Activated effector memory CD4-positive, alpha-beta T cell treated with Interleukin-2 at 50 U/mL for 16 hours (primary cell): Measurements from ENCODE around the gene NAB2.
"Not testable (repeated sequence)": the region's sequence is repeated elsewhere in the genome, so short reads cannot be mapped to it uniquely, and the experiment has no call there.

Source experiments
- DNase-seq: peaks from one replicate; pipeline ENCODE4 v3.0.0-alpha.2; 2020

The NAB2 gene, protein sequence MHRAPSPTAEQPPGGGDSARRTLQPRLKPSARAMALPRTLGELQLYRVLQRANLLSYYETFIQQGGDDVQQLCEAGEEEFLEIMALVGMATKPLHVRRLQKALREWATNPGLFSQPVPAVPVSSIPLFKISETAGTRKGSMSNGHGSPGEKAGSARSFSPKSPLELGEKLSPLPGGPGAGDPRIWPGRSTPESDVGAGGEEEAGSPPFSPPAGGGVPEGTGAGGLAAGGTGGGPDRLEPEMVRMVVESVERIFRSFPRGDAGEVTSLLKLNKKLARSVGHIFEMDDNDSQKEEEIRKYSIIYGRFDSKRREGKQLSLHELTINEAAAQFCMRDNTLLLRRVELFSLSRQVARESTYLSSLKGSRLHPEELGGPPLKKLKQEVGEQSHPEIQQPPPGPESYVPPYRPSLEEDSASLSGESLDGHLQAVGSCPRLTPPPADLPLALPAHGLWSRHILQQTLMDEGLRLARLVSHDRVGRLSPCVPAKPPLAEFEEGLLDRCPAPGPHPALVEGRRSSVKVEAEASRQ

GRCh38 chr12:57088354-57089270, at the start of gene NAB2:
Gene NAB2, plus strand, starts transcription at chr12:57089114. Its CDS starts 158 bp downstream, at chr12:57089272.
- peak; percentile 93 for DNase-seq

DNA sequence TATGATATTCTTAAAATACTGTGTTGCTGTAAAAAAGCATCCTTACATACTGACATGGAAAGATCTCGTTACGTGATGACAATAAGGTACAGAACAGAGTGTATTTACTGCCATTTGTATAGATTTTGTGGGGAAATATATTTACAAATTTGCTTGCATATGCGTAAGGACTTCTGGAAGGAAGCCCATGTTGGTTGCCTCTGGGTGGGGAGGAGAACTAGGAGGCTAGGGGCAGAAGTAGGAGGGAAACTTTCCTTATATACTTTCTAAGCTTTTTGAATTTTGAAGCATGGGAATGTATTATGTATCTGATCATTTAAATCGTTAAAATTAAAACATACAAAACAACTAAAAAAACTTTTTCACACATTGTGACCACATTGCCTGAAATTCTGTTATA, 48.7 kb upstream of the NAB2 start:
- DNase-seq = no peak

DNA sequence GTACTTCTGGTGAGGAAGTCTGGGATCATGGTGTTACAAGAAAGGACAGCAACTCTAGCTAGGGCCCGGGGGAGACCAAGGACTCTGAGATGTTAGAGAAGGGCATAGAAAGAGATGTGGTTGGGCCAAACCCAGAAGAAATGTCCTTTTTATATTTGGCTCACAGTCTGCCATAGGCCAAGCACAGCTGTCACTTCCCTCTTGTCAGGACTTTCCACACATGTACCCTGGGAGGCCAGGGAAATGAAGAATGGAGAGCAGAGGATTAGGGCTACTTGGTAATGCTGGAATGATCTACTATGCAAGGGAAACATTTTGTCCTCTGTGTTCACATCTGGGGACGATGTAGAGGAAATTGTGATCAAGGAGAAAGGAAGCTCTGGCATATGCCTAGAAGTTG, 48.2 kb upstream of the NAB2 start:
- no peak for DNase-seq

DNA sequence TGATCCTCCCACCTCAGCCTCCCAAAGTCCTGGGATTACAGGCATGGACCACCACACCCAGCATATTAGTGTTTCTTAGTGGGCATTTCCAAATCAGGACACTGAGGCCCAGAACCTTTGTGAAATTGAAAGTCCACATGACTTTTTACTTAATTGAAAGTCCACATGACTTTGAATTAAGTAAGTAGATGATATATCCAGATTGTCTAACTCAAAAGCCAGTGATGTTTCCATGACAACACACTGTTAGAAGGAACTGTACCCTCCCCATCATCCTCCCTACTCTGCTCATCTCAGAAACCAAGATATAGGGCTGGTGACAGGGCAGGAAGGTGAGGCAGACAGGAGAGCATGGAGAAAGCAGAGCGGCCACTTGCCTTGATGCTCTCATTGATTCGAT, 46.2 kb upstream of the NAB2 start:
- DNase-seq = no peak

GRCh38 chr12:57044468-57044867, 44.4 kb upstream of the NAB2 start:
- no peak for DNase-seq

DNA sequence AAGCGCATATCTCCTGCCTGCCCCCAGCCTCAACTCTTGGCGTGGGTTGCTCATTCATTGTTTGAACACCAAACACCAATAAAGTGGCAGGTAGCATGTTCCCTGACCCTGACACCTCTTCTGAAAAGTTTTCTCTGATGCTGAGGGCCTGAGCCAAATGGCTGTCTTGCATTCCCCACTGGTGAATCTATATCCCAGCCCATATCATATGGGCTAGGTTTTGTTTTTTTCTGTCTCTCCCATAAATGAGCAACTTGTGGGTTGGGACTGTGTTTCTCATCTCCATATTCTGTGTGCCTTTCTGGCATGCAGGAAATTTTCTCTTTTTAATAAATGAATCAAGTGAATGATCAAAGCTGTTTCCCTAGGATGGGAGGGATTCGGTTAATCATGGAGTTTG, 44.0 kb upstream of the NAB2 start:
- DNase-seq = no peak

DNA sequence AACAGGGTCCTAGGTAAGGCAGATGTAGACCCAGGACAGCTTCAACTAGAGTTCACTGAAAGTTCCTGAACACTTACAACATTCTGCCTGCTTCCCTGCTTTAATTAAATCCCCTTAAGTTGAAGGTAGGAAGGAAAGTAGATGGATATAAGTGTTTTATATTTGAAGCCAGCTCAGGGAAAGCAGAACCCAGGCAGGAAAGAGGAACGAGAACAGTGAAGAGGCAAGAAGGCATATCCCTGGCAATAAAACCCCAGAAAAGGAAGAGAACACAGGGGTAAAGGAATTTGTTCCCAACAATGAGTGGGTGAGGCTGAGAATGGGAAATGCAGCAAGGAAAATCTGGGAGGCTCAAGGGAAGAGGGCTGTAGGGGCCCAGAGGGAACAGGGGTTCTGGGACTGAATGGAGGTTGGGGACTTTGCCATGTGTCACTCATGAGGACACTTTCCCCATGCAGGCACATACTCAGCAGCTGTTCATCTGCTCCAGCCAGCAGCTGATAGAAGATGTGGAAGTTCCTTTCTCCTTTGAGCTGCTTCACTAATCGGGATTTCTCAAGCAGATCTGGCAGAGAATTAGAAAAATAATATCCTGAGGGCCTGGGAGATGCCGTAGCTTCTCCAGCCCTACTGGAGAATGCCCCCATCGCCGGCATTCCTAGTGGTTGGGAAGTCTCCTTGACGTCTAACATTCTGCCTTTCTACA, 42.7 kb upstream of the NAB2 start:
- DNase-seq = no peak

- peak; percentile 7 for DNase-seq
Measured at GRCh38 chr12:57046947-57047890, 41.7 kb upstream of the NAB2 start.

GRCh38 chr12:57047981-57048380, 40.9 kb upstream of the NAB2 start:
- DNase-seq = no peak

DNA sequence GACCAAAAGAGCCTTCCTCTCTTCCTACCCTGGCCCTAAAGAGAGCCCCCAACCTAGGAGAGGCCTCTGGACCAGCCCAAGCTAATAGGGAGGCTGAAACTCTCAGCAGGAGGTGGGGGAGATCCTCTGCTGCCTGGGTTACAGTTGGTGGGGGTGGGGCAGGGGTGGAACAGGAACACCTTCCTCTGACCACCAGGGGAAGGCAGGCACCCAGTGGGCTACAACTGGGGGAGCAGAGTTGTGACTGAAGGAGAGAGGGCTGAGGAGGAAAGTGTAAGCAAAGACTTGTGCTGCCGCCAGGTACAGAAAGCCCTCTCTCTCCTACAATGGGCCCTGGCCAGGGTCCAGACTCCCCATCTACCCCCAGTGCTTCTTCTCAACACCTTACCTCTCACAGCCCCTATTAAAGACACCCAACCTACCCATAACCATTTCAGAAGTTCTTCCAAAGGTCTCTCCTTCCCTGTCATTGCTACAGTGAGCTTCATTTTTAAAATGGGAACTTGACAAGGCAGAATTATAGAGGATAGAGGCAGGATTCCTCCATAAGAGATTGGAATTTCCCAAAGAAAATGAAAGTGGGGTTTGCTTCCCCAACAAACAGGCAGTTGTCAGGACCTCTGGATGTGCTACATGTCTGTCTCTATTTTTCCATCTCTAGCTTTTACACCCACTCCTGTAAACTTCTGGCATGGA, 40.3 kb upstream of the NAB2 start:
- DNase-seq = no peak

GRCh38 chr12:57049119-57049446, 39.8 kb upstream of the NAB2 start:
- DNase-seq = no peak

DNA sequence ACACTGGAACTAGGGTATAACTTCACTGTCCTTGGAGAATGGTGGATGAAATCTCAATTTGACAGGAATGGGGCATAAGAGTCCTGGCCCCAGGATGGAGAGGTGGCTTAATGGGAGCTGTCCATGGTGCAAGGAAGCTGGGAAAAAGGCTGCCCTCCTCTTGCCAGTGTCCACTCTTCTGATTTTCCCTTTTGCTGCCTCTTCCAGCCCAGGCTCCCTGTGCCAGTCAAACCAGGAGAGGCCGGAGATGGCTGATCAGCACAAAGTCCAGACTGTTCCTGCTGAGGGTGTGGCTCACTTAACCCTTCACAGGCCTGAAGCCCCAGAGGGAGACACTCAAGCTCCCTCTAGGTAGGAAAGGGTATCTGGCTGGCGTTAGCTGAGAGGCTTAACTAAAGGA, 39.0 kb upstream of the NAB2 start, which contains the start of gene MYO1A:
Gene MYO1A (minus strand): TSS at position 240 of the 400 bp plus-strand sequence. CDS start 1,806 bp downstream, outside the sequence.
- no peak for DNase-seq

DNA sequence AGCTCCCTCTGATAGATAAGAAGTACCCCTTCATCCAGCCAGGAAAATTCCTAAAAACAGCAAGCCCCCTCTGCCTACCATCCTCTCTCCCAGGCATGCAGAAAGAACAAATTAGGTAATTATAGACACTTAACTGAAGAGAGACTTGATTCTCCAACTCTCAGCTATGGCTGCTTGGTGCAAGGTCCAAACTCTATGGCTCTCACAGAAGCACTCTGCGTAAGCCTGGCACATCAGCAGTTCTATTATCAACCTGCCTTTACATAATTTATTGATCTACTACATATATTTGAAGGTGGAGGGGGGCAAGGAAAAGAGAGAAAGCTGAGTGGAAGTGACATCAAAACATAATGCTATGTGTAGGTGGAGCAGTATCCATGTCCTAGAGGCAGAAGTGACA, 37.9 kb upstream of the NAB2 start:
- DNase-seq = no peak

- DNase-seq = not testable (repeated sequence)
Measured at GRCh38 chr12:57053146-57053545, 35.8 kb upstream of the NAB2 start.

DNA sequence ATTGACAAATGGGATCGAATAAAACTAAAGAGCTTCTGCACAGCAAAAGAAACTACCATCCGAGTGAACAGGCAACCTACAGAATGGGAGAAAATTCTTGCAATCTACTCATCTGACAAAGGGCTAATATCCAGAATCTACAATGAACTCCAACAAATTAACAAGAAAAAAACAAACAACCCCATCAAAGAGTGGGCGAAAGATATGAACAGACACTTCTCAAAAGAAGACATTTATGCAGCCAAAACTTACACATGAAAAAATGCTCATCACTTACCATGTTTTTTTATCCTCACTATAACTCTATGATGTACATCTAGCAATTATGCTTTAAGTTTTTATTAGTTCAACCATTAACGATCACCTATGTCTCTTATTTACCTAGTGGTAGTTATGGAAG, 35.0 kb upstream of the NAB2 start:
- not testable (repeated sequence) for DNase-seq

DNA sequence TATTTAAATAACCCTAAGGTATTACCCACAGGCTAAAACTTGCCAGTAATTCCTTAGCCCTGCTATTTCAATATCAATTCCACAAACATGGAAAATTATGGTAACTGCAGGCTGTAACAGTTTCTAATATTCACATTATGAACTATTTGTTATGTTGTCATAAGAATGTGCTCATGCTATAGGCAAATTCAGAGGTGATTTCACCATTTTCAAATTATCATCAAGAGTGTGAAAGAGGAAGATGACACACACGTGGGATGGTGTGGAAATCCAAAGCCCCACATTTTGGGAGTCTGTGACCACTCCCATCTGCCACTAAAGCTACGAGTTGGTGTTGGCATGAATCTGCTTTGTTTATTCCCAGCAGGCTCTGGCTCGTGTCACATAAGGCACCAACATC, 33.1 kb upstream of the NAB2 start:
- DNase-seq = no peak

GRCh38 chr12:57057067-57057751, 31.7 kb upstream of the NAB2 start:
- no peak for DNase-seq

DNA sequence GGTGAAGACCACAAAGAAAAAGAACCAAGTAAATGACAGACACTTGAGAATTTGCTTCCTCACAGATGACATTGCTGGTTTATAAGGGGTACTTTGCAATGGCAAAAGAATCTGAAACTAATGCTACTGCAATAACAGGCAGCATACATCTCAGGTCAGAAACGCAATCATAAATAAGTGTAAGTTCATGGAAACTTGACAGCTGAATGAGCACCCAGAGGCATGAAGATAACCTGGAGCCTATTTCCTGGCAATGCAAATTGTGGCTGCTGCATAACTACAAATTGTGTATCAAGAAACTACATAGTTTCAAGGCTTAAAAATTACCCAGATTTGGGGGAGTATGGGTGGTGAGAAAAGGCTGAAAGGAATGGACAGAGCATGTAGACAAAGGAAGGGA, 30.5 kb upstream of the NAB2 start:
- no peak for DNase-seq

- DNase-seq = no peak
Measured at GRCh38 chr12:57063991-57064685, 24.8 kb upstream of the NAB2 start.

DNA sequence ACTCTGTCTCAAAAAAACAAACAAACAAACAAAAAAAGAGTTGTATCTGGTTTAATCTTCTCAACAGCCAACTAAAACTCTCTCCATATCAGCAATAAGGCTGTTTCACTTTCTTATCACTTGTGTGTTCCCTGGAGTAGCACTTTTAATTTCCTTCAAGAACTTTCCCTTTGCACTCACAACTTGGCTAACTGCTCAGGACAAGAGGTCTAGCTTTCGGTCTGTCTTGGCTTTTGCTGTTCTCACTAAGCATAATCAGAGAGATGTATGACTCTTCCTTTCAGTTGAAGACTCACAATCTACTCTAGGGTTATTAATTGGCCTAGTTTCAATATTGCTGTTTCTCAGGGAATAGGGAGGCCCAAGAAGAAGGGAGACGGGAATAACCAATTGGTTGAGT, 22.7 kb upstream of the NAB2 start:
- no peak for DNase-seq
